DND-41 (cell line): ENCODE data around the gene RNF150.

Experiments
- CTCF ChIP-seq: IDR thresholded peaks from 2 replicates; pipeline ENCODE4 v1.5.1; 2012; ENCODE audit warnings: borderline replicate concordance, low read length, moderate library complexity, mild to moderate bottlenecking; ENCODE audit not compliant: poor library complexity, severe bottlenecking; ENCODE audit errors: extremely low read depth
- EZH2 ChIP-seq: IDR thresholded peaks from 3 replicates; pipeline ENCODE4 v1.6.1; 2012; ENCODE audit warnings: borderline replicate concordance, low read depth, mild to moderate bottlenecking, moderate library complexity, low read length, inconsistent platforms; ENCODE audit not compliant: severe bottlenecking

- TF ChIP-seq CTCF (no peak), EZH2 (no peak)
These were observed 180.6 kb downstream of the RNF150 start for GRCh38 chr4:140952717-140953116.
